ENCODE measurements around the gene PERM1.
"Not testable (repeated sequence)": the region's sequence is repeated elsewhere in the genome, so short reads cannot be mapped to it uniquely, and the experiment has no call there.

Gene PERM1

GRCh38 chr1:998995-999724 is 17.3 kb upstream of the PERM1 start:
- no peak for DNase-seq (ENCODE audit: low read depth)

DNA sequence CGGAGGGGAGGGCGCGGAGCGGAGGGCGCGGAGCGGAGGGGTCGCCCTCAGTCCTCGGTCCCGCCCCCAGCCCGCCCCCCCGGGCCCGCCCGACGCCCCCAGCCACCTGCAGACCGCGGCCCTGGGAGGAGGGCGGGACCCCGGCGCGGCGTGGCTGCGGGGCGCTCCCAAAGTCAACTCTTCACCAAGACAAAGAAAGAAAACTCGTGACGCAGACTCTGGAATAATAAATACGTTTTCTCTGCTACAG is 16.8 kb upstream of the PERM1 start:
- DNase-seq (ENCODE audit: low read depth): no peak

DNA sequence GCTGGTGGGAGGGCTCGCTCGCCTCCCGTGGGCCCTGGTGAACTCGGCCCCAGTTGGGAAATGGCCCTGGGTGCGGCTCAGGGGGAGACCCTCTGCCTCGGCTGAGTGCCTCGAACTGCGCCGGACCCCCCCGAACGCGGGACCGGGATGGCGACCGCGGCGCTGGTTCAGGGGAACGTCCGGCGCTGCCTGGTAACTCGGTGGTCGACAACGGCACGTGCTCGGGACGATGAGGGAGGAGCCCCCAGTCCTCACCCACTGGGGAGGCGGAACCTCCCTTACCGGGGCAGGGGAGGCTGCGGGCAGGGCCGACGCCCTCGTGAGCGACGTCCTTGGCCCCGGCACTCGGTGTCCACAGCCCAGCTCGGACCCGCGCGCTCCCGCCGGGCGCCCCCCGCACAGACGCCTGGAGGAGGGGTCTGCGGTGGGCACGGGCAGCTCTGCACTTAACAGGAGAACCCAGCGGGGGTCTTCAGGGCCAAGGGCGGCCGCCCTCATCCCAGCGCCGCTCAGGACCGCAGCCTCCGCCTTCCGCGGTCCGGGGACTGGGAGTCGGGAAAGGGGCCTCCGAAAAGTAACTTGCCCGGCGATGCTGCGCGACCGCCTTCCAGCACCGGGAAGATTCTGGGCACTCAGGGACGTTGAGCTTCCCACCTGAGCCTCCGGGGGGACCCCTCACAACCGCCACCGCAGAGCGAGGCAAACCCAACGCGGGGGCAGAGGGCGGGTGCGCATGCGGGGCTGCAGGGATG is 16.3 kb upstream of the PERM1 start:
- DNase-seq (ENCODE audit: low read depth): no peak

DNA sequence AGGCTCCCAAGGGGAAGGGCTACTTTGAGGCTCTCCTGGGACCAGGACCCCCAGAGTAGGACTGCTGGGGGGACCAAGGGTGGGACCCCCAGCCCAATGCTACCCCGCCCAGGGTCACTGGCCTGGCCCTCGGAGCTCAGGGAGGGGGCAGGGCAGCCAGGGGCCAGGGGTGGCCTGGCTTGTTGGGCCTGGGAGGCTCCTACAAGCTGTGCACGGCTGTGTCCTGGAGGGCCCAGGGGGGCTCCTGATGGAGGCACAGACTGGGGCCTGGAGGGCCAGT is 15.8 kb upstream of the PERM1 start:
- DNase-seq (ENCODE audit: low read depth): no peak

DNA sequence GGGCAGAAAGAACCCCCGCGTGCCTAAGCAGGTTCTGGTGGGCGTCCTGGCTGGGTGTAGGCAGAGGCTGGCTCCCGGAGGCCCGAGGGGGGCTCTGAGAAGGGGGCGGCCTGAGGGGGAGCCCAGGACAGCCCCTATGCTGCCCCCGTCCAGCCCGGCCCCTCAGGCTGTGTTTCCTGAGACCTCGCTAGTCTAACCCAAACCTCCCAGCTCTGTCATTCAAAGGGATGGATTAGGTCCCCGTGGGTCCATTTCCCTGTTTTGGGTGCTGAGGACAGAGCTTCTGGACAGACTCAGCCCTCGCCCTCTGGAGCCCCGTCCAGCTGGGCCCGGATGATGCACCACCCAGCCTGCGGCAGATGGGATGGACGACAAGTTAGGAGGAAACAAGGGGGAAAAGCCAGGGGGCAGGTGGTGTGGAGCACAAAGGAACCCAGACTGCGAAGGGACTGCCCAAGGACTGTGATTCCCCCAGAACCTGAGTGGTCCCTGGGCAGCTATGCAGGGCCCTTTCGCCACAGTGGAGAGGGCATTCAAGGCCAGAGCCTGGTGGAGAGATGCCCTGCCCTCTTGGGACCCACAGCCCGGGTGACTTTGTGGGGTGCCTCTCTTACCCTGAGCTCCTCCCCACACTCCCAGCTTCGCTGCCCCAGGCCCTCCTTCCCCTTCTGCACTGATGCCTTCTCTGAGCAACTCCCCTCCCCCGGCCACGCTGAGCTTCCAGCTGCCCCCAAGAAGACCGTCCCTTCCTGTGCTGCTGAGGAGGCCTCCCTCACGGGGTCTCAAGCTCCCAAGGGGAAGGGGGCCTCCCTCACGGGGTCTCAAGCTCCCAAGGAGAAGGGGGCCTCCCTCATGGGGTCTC is 15.2 kb upstream of the PERM1 start:
- DNase-seq (ENCODE audit: low read depth): no peak

GRCh38 chr1:995665-996633 is 14.1 kb upstream of the PERM1 start:
- no peak for DNase-seq (ENCODE audit: low read depth)

DNA sequence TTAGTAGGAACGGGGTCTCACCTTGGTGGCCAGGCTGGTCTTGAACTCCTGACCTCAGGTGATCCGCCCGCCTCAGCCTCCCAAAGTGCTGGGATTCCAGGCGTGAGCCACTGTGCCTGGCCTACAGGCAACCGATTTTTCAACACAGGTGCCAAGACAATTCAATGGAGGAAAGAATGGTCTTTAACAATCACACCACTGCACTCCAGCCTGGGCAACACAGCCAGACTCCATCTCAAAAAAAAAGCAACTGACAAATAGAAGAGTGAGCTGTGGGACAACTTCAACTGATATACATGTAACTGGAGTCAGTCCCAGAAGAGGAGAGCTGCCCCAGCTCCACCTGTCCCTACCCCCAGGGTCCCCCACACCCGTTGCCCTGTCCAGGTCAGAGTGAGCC is 12.7 kb upstream of the PERM1 start:
- DNase-seq (ENCODE audit: low read depth): not testable (repeated sequence)

DNA sequence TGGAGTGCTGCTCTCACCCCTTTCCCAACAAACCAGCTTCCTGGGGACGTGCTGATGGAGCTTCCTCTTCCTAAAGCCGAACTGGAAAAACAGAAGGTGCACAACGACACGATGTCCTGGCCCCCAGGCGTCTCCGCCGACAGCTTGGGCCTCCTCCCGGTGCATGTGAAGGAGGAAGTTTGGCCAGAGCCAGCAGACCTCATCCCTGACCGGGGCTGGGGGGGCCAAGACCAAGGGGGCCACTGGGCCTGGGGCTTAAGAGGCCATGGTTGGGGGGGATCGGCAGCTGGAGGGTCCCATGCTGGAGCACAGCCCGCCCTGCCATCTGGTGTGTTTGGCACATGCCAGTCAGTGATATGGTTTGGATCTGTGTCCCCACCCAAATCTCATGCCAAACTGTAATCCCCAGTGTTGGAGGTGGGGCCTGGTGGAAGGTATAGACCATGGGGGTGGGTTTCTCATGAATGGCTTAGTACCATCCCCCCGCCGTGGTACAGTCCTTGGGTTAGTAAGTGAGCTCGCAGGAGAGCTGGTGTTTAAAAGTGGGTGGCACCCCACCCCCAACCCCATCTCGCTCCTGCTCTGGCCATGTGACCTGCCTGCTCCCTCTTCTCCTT is 11.6 kb upstream of the PERM1 start:
- no peak for DNase-seq (ENCODE audit: low read depth)

DNA sequence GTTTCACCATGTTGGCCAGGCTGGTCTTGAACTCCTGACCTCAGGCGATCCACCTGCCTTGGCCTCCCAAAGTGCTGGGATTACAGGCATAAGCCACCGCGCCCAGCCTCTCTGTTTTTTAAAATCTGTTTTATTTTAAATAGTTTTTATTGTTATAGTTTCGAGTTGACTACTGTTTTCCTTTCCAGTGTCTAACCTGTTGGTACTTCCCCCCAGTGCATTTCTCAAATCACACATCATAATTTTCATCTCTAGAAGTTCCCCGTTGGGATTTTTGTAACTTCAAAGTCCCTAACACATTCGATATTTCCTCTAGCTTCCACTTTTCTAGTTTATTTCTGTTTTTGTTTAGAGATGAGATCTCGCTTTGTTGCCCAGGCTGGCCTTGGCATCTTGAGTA is 10.5 kb upstream of the PERM1 start:
- DNase-seq (ENCODE audit: low read depth): no peak

DNA sequence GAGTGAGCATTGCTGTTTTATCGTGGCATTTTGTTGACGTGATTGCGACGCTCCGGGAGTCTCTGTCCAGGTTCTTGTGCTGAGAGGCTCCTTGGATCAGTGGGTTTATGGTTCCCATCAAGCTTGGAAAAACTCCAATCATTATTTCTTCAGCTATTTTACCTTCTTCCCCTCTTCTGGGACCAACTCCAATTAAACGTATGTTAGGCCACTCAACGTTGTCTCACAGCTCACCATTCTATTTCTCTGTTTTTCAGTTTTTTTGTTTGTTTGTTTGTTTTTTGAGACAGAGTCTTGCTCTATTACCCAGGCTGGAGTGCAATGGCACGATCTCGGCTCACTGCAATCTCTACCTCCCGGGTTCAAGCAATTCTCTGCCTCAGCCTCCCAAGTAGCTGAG is 10.0 kb upstream of the PERM1 start:
- no peak for DNase-seq (ENCODE audit: low read depth)

DNA sequence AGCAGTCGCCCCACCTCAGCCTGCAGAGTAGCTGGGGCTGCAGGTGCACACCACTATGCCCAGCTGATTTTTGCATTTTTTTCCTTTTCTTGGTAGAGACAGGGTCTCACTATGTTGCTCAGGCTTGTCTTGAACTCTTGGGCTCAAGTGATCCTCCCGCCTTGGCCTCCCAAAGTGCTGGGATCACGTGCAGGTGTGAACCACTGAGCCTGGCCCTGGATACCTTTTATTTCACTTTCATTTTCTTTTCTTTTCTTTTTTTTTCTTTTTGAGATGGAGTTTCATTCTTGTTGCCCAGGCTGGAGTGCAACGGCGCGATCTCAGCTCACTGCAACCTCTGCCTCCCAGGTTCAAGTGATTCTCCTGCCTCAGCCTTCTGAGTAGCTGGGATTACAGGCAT is 9.4 kb upstream of the PERM1 start:
- not testable (repeated sequence) for DNase-seq (ENCODE audit: low read depth)

DNA sequence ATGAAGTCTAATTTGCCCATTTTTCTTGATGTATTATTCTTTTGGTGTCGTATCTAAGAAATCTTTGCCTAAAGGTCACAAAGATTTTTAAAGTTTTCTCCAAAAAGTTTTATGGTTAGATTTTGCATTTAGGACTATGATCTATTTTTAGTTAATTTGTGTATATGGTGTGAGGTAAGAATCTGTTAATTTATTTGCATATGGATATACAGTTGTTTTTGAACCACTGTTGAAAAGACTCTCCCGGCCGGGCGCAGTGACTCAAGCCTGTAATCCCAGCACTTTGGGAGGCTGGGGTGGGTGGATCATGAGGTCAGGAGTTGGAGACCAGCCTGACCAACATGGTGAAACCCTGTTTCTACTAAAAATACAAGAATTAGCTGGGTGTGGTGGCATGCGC is 6.2 kb upstream of the PERM1 start:
- not testable (repeated sequence) for DNase-seq (ENCODE audit: low read depth)

- no peak for DNase-seq (ENCODE audit: low read depth)
These were observed 3.2 kb upstream of the PERM1 start for GRCh38 chr1:985126-985525.

DNA sequence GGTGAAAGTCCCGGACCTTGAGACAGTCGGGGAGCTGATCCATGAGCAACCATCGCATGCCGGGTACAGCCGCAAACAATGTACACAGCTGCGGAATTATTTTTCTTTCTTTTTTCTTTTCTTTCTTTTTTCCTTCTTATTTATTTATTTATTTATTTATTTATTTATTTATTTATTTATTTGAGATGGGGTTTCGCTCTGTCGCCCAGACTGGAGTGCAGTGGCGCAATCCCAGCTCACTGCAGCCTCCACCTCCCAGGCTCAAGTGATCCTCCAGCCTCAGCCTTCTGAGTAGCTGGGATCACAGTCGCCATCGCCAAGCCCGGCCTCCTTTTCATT is 2.6 kb upstream of the PERM1 start:
- DNase-seq (ENCODE audit: low read depth): no peak

DNA sequence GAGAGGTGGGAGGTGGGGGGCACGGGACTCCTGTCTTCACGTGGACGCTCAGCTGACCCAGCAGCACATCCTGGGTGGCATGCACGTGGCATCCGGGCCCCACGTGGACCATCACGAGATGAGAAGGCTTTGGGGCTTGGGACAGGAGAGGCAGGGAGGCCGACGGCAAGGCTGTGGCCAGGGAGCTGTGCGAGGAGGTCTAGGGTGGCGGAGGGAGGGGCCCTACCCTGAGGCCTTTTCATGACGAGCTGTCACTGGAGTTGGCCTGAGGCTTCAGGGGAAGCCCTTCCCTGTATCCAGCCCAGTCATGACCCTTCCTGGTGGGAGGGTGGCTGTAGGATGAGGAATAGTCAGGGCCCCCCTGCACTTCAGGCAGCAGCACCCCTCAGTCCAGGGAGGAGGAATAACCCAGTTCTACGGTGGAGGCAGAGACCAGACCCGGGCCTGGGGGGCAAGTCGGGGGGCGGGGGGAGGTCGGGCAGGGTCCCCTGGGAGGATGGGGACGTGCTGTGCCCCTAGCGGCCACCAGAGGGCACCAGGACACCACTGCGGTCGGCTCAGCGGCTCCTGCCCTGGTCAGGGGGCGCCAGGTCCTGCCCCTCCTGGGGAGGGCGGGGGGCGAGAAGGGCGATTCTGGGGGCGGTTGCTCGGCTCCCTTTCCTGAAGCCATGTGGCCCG is 2.0 kb upstream of the PERM1 start:
- DNase-seq (ENCODE audit: low read depth): no peak

DNA sequence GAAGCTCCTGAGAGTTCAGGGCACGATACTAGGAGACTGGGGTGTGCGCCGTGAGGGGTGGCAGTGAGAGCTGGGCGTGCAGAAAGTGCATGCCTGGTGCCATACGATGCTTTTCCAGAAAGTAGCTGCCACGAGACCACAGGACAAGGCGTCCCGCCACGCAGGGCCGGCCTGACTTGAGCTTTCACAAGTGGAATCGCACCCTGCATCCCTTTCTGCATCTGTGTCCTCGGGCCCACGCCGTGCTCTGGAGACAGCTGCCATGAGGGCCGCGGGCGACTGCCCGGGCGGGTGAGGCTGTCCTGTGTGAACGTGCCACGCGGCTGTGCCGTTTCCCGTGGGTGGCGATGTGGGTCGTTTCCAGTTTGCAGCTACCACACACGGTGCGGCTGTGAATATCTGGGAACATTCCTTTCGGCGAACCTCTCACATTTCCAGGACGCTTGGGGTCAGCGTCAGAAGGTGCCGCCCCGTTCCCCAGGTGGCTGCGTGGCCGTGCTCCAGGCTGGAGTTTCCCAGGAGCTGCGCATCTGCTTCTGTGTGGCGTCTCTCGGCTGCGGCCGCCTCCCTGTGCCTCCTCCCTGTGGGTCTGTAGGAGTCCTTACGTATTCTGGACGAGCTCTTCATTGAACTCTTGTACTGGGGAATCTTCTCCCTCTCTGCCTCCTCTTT is 1.0 kb upstream of the PERM1 start:
- DNase-seq (ENCODE audit: low read depth): no peak

GRCh38 chr1:981491-981954 is 370 bp downstream of the PERM1 start:
- no peak for DNase-seq (ENCODE audit: low read depth)

DNA sequence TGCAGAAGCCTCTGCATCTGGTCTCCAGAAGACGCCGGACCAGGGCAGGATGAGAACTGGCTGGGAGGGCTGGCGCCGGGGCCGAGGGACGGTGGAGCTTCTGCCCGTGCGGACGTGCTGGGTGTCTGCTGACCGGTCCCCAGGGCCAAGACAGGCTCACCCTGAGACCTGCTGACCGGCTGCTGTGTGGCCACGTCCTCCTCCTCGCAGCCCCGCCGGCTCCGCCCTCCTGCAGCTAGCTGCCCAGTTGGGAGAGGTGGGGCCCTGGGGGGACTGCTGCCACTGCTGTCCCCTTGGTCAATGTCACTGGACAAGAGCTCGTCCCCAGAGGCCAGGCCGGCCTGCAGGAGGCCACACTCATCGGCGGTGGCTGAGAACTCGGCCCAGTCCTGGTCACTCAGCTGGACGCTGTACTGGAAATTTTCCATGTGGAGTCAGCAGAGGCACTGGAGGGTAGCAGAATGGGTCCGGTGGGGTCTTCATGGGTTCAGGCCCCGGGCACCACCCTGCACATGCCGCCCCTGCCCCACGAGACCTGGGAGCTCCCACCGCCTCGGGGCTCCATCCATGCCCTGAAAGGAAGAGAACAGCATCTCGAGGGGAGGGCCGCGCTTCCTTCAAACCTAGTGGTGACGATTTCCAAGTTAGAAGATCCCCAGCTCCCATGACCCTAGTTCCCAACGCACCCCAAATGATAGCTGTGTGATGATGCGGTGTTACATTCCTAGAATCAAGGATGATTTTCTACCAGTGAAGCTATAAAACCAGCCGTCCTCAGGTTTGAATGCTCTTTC is 1.1 kb downstream of the PERM1 start:
- no peak for DNase-seq (ENCODE audit: low read depth)

- DNase-seq (ENCODE audit: low read depth): no peak
These were observed 1.7 kb downstream of the PERM1 start for GRCh38 chr1:980137-980571.

DNA sequence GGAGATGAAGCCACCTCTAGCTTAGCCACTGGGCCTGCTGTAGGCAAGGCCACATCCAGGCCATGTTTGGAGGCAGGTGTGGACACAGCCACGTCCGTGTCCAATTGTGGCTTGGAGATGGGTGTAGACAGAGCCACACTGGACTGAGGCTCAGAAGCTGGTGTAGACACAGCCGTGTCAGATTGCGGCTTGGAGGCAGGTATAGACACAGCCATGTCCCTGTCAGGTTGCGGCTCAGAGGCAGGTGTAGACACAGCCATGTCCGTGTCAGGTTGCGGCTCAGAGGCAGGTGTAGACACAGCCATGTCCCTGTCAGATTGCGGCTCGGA is 2.2 kb downstream of the PERM1 start:
- no peak for DNase-seq (ENCODE audit: low read depth)

Measured in amniotic epithelial cell (primary cell).